ENCODE data around the gene LSM5. TPM values are rescaled to one million over a fixed set of nuclear protein-coding genes. Genes with fewer than 3 reads are reported as not detected.

Gene LSM5
- total RNA-seq, 1 experiment from 2014 or later: 81.0 TPM

GRCh38 chr7:32532086-32532485 is 41.9 kb upstream of the LSM5 start:
- DNase-seq (ENCODE audit: low read depth, low spot score): no peak
- ChIA-PET POLR2A (interaction anchor here (0.6 kb wide), 1 partner anchor 94 kb away, joined by 3 read pairs; no protein-coding TSS in a partner anchor), CTCF (no interaction called here), RAD21 (ENCODE audit: low non-redundant PET in 1 of 2, low total read pairs in 2 of 2, uncharacterized antibody in 2 of 2, unreplicated experiment in 2 of 2) (no interaction called here)
- Histone ChIP-seq H3K9me2 (ENCODE audit: insufficient read depth) (no peaks in the 10 kb centered on the region), H3K36me3 (ENCODE audit: control insufficient read depth in 1 of 2, insufficient read depth in 2 of 2, low read length in 2 of 2) (no peaks in the 10 kb centered on the region), H2AFZ (ENCODE audit: low read depth, low read length, poor library complexity, severe bottlenecking) (no peak overlapping the region), H3K9me3 (ENCODE audit: control insufficient read depth in 1 of 2, insufficient read depth in 1 of 2, low read depth in 1 of 2, low read length in 2 of 2) (no peaks in the 10 kb centered on the region), H4K20me1 (ENCODE audit: insufficient read depth) (0 out of 2 replicates have a peak, but pooled peaks cover 11% of the 10 kb centered on the region), H3K27me3 (ENCODE audit: insufficient read depth, low read length) (no peaks in the 10 kb centered on the region), H3K27ac (ENCODE audit: low read depth, low read length) (no peak overlapping the region), H3K9ac (ENCODE audit: low read length) (no peak overlapping the region), H3K79me2 (ENCODE audit: insufficient read depth, low read length) (peaks cover 33% of the 10 kb centered on the region), H3K4me1 (ENCODE audit: control insufficient read depth in 1 of 2, insufficient read depth in 2 of 2, low read length in 2 of 2) (peaks cover 10 to 15% of the 10 kb centered on the region in 2 experiments), H3K4me2 (ENCODE audit: low read length) (no peak overlapping the region), H3K4me3 (replicated peaks in 1 of 2; ENCODE audit: low read depth in 1 of 2, low read length in 2 of 2) (no peak overlapping the region)
- BruUV-seq (replicated peaks): no TSS peak
- TF ChIP-seq ELF1 (IDR thresholded peaks at IDR 0.05; ENCODE audit: borderline replicate concordance, low read depth) (no peak), ATF3 (IDR thresholded peaks at IDR 0.05) (no peak), CTCF (IDR thresholded peaks at IDR 0.05 in 2 of 3, conservative IDR thresholded peaks at IDR 0.05 in 1 of 3; ENCODE audit: borderline replicate concordance in 1 of 3, insufficient read depth in 1 of 3, low read depth in 2 of 3, low read length in 2 of 3) (no peak), SRF (IDR thresholded peaks at IDR 0.05; ENCODE audit: low read depth) (no peak), POLR2AphosphoS5 (IDR thresholded peaks at IDR 0.05; ENCODE audit: low read depth, low read length) (no peak), JUND (IDR thresholded peaks at IDR 0.05) (no peak), ZNF274 (IDR thresholded peaks at IDR 0.05; ENCODE audit: low read depth, low read length) (no peak), POLR2A (IDR thresholded peaks at IDR 0.05; ENCODE audit: borderline replicate concordance, extremely low read depth, insufficient read depth, insufficient read length) (no peak), ZBTB33 (IDR thresholded peaks at IDR 0.05; ENCODE audit: extremely low read depth, insufficient replicate concordance, low read length) (no peak), EGR1 (IDR thresholded peaks at IDR 0.05; ENCODE audit: low read depth) (no peak), RAD21 (IDR thresholded peaks at IDR 0.05; ENCODE audit: low read depth) (no peak)
- ATAC-seq: no peak
- intact Hi-C loops (cut with micrococcal nuclease): no loop called here

Data from HCT116 (cell line).